HepG2 (cell line): ENCODE results near the gene LTB4R. TPM values are rescaled to one million over a fixed set of nuclear protein-coding genes. Genes with fewer than 3 reads are reported as not detected.
A peak's percentile ranks its signal among the peaks of the same experiment; 100 is the strongest.

Experiments
- FLYWCH1 ChIP-seq: sonication (generic); formaldehyde crosslinking; IDR thresholded peaks from 2 replicates; pipeline ENCODE4 v1.8.1; 2023; ENCODE audit warnings: mild to moderate bottlenecking, missing genetic modification reagents
- FUBP1 ChIP-seq: sonication (generic); formaldehyde crosslinking; IDR thresholded peaks from 2 replicates; pipeline ENCODE4 v1.5.1; 2020; ENCODE audit warnings: missing genetic modification reagents, mild to moderate bottlenecking, borderline replicate concordance
- MEIS2 ChIP-seq: sonication (generic); formaldehyde crosslinking; IDR thresholded peaks from 2 replicates; pipeline ENCODE4 v1.9.0; 2021; ENCODE audit warnings: mild to moderate bottlenecking, missing genetic modification reagents
- MXD4 ChIP-seq: IDR thresholded peaks from 2 replicates; pipeline ENCODE4 v1.6.1; 2016; ENCODE audit warnings: mild to moderate bottlenecking, missing biosample characterization, missing genetic modification reagents
- NBN ChIP-seq: fragments of 450-650 bp; conservative IDR thresholded peaks from 2 replicates; pipeline ENCODE4 v1.6.1; 2017
- NFE2L2 ChIP-seq: fragments of 150-350 bp; IDR thresholded peaks from 2 replicates; pipeline ENCODE4 v1.6.1; 2014; ENCODE audit warnings: low read length
- PBX2 ChIP-seq: IDR thresholded peaks from 2 replicates; pipeline ENCODE4 v1.6.1; 2016; ENCODE audit warnings: control low read depth
- RBM39 ChIP-seq: fragments of 200-400 bp; formaldehyde crosslinking; IDR thresholded peaks from one replicate; pipeline ENCODE4 v1.6.1; 2018; ENCODE audit warnings: antibody characterized with exemption, mild to moderate bottlenecking, low read depth, low read length; ENCODE audit not compliant: poor library complexity, severe bottlenecking
- ZBTB2 ChIP-seq: sonication (generic); formaldehyde crosslinking; IDR thresholded peaks from 2 replicates; pipeline ENCODE4 v1.8.0; 2022; ENCODE audit warnings: low read depth, missing genetic modification reagents
- ZKSCAN5 ChIP-seq: sonication (generic); formaldehyde crosslinking; IDR thresholded peaks from 2 replicates; pipeline ENCODE4 v1.5.1; 2020; ENCODE audit warnings: mild to moderate bottlenecking, missing genetic modification reagents
- ZNF10 ChIP-seq: sonication (generic); formaldehyde crosslinking; IDR thresholded peaks from 2 replicates; pipeline ENCODE4 v1.4.0; 2020; ENCODE audit warnings: mild to moderate bottlenecking, low read depth, missing genetic modification reagents, borderline replicate concordance
- ZNF160 ChIP-seq: sonication (generic); formaldehyde crosslinking; IDR thresholded peaks from 2 replicates; pipeline ENCODE4 v1.8.0; 2022; ENCODE audit warnings: mild to moderate bottlenecking, inconsistent platforms, missing genetic modification reagents
- ZNF205 ChIP-seq: IDR thresholded peaks from 2 replicates; pipeline ENCODE4 v1.6.1; 2018; ENCODE audit warnings: missing biosample characterization, missing genetic modification reagents
- ZNF496 ChIP-seq: sonication (generic); formaldehyde crosslinking; IDR thresholded peaks from 2 replicates; pipeline ENCODE4 v1.8.1; 2023; ENCODE audit warnings: mild to moderate bottlenecking, moderate library complexity, missing genetic modification reagents; ENCODE audit not compliant: insufficient replicate concordance
- ZNF564 ChIP-seq: sonication (generic); formaldehyde crosslinking; IDR thresholded peaks from 2 replicates; pipeline ENCODE4 v1.8.1; 2023; ENCODE audit warnings: mild to moderate bottlenecking, missing genetic modification reagents
- ZNF605 ChIP-seq: sonication (generic); formaldehyde crosslinking; IDR thresholded peaks from 2 replicates; pipeline ENCODE4 v1.8.0; 2022; ENCODE audit warnings: mild to moderate bottlenecking, missing genetic modification reagents
- ZUFSP ChIP-seq: sonication (generic); formaldehyde crosslinking; IDR thresholded peaks from 2 replicates; pipeline ENCODE4 v1.9.0; 2021; ENCODE audit warnings: missing genetic modification reagents, mild to moderate bottlenecking, borderline replicate concordance
- polyA plus RNA-seq, 8 experiments: library from polyadenylated mRNA; depleted of rRNA in 3 of 8; stranded (reverse) in 7 of 8; unstranded in 1 of 8; fragments of >200 nt; fragmentation: Illumina TruSeq in 4 of 8; extraction: Trizol in 4 of 8; gene quantifications; 2 replicates each; pipeline versions ENCODE4 v1.2.1 to v1.2.3, GENCODE V29; 2011 to 2016; ENCODE audit warnings: low read depth in 4 of 8, missing spikeins in 1 of 8, mixed read lengths in 1 of 8; ENCODE audit not compliant: insufficient read depth in 1 of 8
- total RNA-seq, 5 experiments: library from RNA; depleted of rRNA; stranded (reverse); fragments of >200 nt; fragmentation: Illumina TruSeq; extraction: Trizol; gene quantifications; 2 replicates each; pipeline ENCODE4 v1.2.3, GENCODE V29; 2016; ENCODE audit warnings: low read depth in 1 of 5
- TF ChIP-seq, protein P1 (sequence below): sonication (generic); formaldehyde crosslinking; IDR thresholded peaks from 2 replicates; pipeline ENCODE4 v1.4.0; 2020; ENCODE audit warnings: missing genetic modification reagents, mild to moderate bottlenecking, borderline replicate concordance

LTB4R gene
- total and polyA plus RNA-seq, 2 of the 13 experiments (the other 11 are each of a cell fraction or from before 2014, with no cell fraction given), result 3.2 to 8.2 TPM

DNA sequence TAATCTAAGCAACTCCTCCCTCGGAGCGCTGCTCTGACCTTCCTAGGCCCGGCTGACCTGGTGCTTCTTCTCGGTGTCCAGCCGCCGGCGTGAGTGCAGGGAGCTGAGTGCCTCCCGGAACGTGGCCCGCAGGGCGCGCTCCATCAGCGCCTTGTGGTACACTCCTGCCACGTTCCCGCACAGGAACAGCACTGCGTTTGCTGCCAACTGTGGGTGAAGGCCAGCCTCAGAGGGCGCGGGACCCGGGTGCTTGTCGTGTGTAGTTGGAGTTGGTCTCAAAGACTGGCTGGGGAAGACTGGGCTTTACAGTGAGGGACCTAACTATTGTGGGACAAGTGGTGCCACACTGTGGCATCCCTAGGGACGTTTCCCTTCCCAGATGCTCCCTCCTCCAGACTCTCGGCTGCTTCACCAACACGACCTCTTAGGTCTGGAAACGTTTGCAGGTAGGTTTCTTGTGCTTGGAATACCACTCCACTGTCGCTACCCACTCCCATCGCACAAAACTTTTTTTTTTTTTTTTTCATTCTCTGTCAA is 20.5 kb downstream of the LTB4R start (continued):
- TF ChIP-seq FUBP1 (CRISPR knock-in tag) (peak; percentile 24; the same call in 1 of the 2 replicates), ZNF496 (CRISPR knock-in tag) (no peak), PBX2 (0 out of 2 replicates have a peak, but pooled peaks have one; percentile 32), ZNF564 (CRISPR knock-in tag) (no peak), FLYWCH1 (0 out of 2 replicates have a peak, but pooled peaks have one; percentile 22), ZNF10 (CRISPR knock-in tag) (peak; percentile 75; the same call in 1 of the 2 replicates), ZBTB2 (CRISPR knock-in tag) (no peak), RBM39 (peak; percentile 23), ZNF160 (CRISPR knock-in tag) (no peak; the same call in 1 of the 2 replicates), NFE2L2 (no peak), ZNF605 (CRISPR knock-in tag) (0 out of 2 replicates have a peak, but pooled peaks have one; percentile 8), NBN (no peak), ZNF205 (no peak), ZKSCAN5 (CRISPR knock-in tag) (0 out of 2 replicates have a peak, but pooled peaks have one; percentile 39), MEIS2 (CRISPR knock-in tag) (peak; percentile 29; the same call in 1 of the 2 replicates), MXD4 (no peak), ZUFSP (CRISPR knock-in tag) (no peak)
- TF ChIP-seq, protein P1, sequence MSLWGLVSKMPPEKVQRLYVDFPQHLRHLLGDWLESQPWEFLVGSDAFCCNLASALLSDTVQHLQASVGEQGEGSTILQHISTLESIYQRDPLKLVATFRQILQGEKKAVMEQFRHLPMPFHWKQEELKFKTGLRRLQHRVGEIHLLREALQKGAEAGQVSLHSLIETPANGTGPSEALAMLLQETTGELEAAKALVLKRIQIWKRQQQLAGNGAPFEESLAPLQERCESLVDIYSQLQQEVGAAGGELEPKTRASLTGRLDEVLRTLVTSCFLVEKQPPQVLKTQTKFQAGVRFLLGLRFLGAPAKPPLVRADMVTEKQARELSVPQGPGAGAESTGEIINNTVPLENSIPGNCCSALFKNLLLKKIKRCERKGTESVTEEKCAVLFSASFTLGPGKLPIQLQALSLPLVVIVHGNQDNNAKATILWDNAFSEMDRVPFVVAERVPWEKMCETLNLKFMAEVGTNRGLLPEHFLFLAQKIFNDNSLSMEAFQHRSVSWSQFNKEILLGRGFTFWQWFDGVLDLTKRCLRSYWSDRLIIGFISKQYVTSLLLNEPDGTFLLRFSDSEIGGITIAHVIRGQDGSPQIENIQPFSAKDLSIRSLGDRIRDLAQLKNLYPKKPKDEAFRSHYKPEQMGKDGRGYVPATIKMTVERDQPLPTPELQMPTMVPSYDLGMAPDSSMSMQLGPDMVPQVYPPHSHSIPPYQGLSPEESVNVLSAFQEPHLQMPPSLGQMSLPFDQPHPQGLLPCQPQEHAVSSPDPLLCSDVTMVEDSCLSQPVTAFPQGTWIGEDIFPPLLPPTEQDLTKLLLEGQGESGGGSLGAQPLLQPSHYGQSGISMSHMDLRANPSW (CRISPR knock-in tag), result no peak
